Heart right ventricle (tissue), 16 donors: Measurements from ENCODE around the gene DSP. TPM values are rescaled to one million over a fixed set of nuclear protein-coding genes. Genes with fewer than 3 reads are reported as not detected.

Experiments used
- ATAC-seq, 8 donors: fragments of 200-7000 bp; cut with Tn5 transposase; one replicate each; pipeline ENCODE4 v1.9.1; 2020; ENCODE audit warnings: mild to moderate bottlenecking in 8 of 8, moderate library complexity in 8 of 8, moderate number of reproducible peaks in 1 of 8
- DNase-seq, 2 donors: peaks; one replicate each; pipeline ENCODE4 v3.0.0-alpha.2; 2020
- H3K27ac ChIP-seq, 10 donors: fragments of 200-600 bp; sonication (generic) in 2 of 10; one replicate each; pipeline versions ENCODE4 v1.5.0 to v1.8.0; 2020 to 2022; ENCODE audit warnings: mild to moderate bottlenecking in 3 of 10
- H3K27me3 ChIP-seq, 7 donors: fragments of 200-600 bp; one replicate each; pipeline ENCODE4 v1.8.0; 2021 to 2022; ENCODE audit warnings: mild to moderate bottlenecking in 2 of 7
- H3K36me3 ChIP-seq, 9 donors: fragments of 200-600 bp; sonication (generic) in 1 of 9; one replicate each; pipeline versions ENCODE4 v1.5.0 to v1.8.0; 2020 to 2022; ENCODE audit warnings: mild to moderate bottlenecking in 2 of 9
- H3K4me1 ChIP-seq, 9 donors: fragments of 200-600 bp; sonication (generic) in 1 of 9; one replicate each; pipeline versions ENCODE4 v1.5.0 to v1.8.0; 2020 to 2022; ENCODE audit warnings: mild to moderate bottlenecking in 4 of 9
- H3K4me3 ChIP-seq, 10 donors: fragments of 200-600 bp; sonication (generic) in 2 of 10; one replicate each; pipeline versions ENCODE4 v1.5.0 to v1.8.0; 2020 to 2022; ENCODE audit warnings: mild to moderate bottlenecking in 7 of 10, moderate library complexity in 2 of 10
- H3K9me3 ChIP-seq, 11 donors: fragments of 200-600 bp in 10 of 11; sonication (generic) in 2 of 11; one replicate each; pipeline versions ENCODE4 v1.5.0 to v1.8.0; 2013 to 2022; ENCODE audit warnings: mild to moderate bottlenecking in 2 of 11, control low read depth in 1 of 11, moderate library complexity in 1 of 11
- CTCF ChIP-seq, 9 donors: fragments of 200-600 bp; sonication (generic) in 2 of 9; IDR thresholded peaks; one replicate each; pipeline versions ENCODE4 v1.5.0 to v1.8.0; 2021 to 2022; ENCODE audit warnings: antibody characterized with exemption in 9 of 9, mild to moderate bottlenecking in 5 of 9, moderate library complexity in 1 of 9
- WGBS, 2 donors: extraction: QIAGEN DNeasy Blood & Tissue Kit; methylation state at CpG; one replicate each; pipeline ENCODE4 v1.1.7; 2013; ENCODE audit warnings: inconsistent platforms in 1 of 2; 5-methylcytosine and 5-hydroxymethylcytosine counted together
- intact Hi-C, 10 donors: fragments of 100-400 bp; cut with DNase I; formaldehyde crosslinking; loops; one replicate each; pipeline versions ENCODE4 v1.11.1 to v1.14.2; 2022
- polyA plus RNA-seq, 2 donors: library from polyadenylated mRNA; stranded (reverse); fragments of 200-250 nt; gene quantifications; one replicate each; pipeline ENCODE4 v1.2.3, GENCODE V29; 2013
- total RNA-seq, 10 donors: library from RNA; stranded (reverse); fragmentation: NEBNext Ultra II Directional in 3 of 10; extraction: Animal tissue kit (Norgen Biotek cat#: 25700) in 3 of 10; gene quantifications; one replicate each; pipeline versions ENCODE4 v1.2.1 to v1.2.4, GENCODE V29; 2021 to 2023
- donor health status: Arrhythmogenic right ventricular cardiomyopathy.
- donor health status: ischemic (EF 13 %, LVEDD 7.1; RV severe dilation, severe dysfunction).
- donor health status: healthy with polysubstance abuse.
- donor health status: DM: no; HTN: yes; CAD: no.
- donor health status: DM: no; HTN: no; CAD: no.
- donor health status: ischemic (EF 25% LVEDD 6.9; RV normal size, moderate dysfunction).
- donor health status: ischemic (EF 25% LVEDD 5.7; RV mildly dilated, moderate dysfunction).
- donor health status: healthy.
- donor health status: DM: yes; HTN: yes; CAD: no.
- donor health status: Ischemic cardiomyopathy.
- donor health status: ischemic (EF 35%, LVEDD 5.7; RV mildly dilated, moderate dysfunction).
- donor health status: nonischemic (EF 11% LVEDD 7.7; RV severe dilation, severe dysfunction).
- donor health status: DM: yes; HTN: yes; CAD: no.
- donor health status: PGD.
- donor health status: ischemic (EF 29% LVEDD 5.4; RV normal size, mild dysfunction).
- donor health status: nonischemic (EF 23%, LVEDD 6.1; RV moderate dilation, normal function).

Gene DSP
- total and polyA plus RNA-seq, 12 donors: 56.5 to 471 (median 355) TPM

GRCh38 chr6:7532821-7533220, 8.7 kb upstream of the DSP start:
- no peak for TF ChIP-seq CTCF (IDR thresholded peaks at IDR 0.05)
- H3K27me3 ChIP-seq: peaks cover 0 to 50% (median 11%) of the 10 kb centered on the region in 7 donors
- no peak overlapping the region for H3K4me3 ChIP-seq
- 64 to 66% methylated on average over 8 of the region's 8 CpGs for WGBS, 2 donors
- peaks cover 0 to 16% (median 0%) of the 10 kb centered on the region in 9 donors for H3K4me1 ChIP-seq
- H3K36me3 ChIP-seq: no peaks in the 10 kb centered on the region
- no peak overlapping the region for H3K27ac ChIP-seq
- ATAC-seq (no peak), DNase-seq (no peak)
- intact Hi-C loops: loop anchor here in 2 of 10 donors (5.0 to 10.0 kb wide), 2 partner anchors 58 to 61 kb away; no protein-coding TSS in a partner anchor
- no peaks in the 10 kb centered on the region for H3K9me3 ChIP-seq

- Histone ChIP-seq H3K4me1 (peaks cover 0 to 9% (median 0%) of the 10 kb centered on the region in 9 donors), H3K27me3 (peaks cover 0 to 51% (median 9%) of the 10 kb centered on the region in 7 donors), H3K9me3 (no peaks in the 10 kb centered on the region), H3K4me3 (no peak overlapping the region), H3K27ac (no peak overlapping the region), H3K36me3 (no peaks in the 10 kb centered on the region)
- DNase-seq: no peak
- no peak for ATAC-seq
- intact Hi-C loops: loop anchor here in 2 of 10 donors (5.0 to 10.0 kb wide), 2 partner anchors 59 to 62 kb away; no protein-coding TSS in a partner anchor
- TF ChIP-seq CTCF (IDR thresholded peaks at IDR 0.05): no peak
- 92 to 99% methylated on average over 5 of the region's 5 CpGs for WGBS, 2 donors
These were observed 7.3 kb upstream of the DSP start for GRCh38 chr6:7534192-7534591.

GRCh38 chr6:7535498-7535897, 6.0 kb upstream of the DSP start:
- no peaks in the 10 kb centered on the region for H3K36me3 ChIP-seq
- DNase-seq (no peak), ATAC-seq (no peak)
- no peak overlapping the region for H3K27ac ChIP-seq
- H3K27me3 ChIP-seq: peaks cover 0 to 57% (median 22%) of the 10 kb centered on the region in 7 donors
- H3K4me3 ChIP-seq: no peak overlapping the region
- intact Hi-C loops: loop anchor here in 1 of 10 donors (10.0 kb wide), 1 partner anchor 61 kb away; no protein-coding TSS in a partner anchor
- 81 to 83% methylated on average over 5 of the region's 5 CpGs for WGBS, 2 donors
- no peak for TF ChIP-seq CTCF (IDR thresholded peaks at IDR 0.05)
- peaks cover 0 to 9% (median under 1%) of the 10 kb centered on the region in 9 donors for H3K4me1 ChIP-seq
- H3K9me3 ChIP-seq: no peaks in the 10 kb centered on the region

- no peaks in the 10 kb centered on the region for H3K36me3 ChIP-seq
- no peak overlapping the region for H3K4me3 ChIP-seq
- H3K27me3 ChIP-seq: peaks cover 0 to 78% (median 44%) of the 10 kb centered on the region in 7 donors
- intact Hi-C loops: loop anchor here in 1 of 10 donors (10.0 kb wide), 1 partner anchor 63 kb away; no protein-coding TSS in a partner anchor
- DNase-seq: no peak
- 19 to 34% methylated on average over 4 of the region's 4 CpGs for WGBS, 2 donors
- ATAC-seq: peak in 2 of 8 donors; percentile 41 to 42
- no peak for TF ChIP-seq CTCF (IDR thresholded peaks at IDR 0.05)
- H3K9me3 ChIP-seq: no peaks in the 10 kb centered on the region
- H3K27ac ChIP-seq: peak overlapping the region; percentile 12 to 89 (median 72)
- peaks cover 0 to 22% (median 11%) of the 10 kb centered on the region in 9 donors for H3K4me1 ChIP-seq
These were observed 3.8 kb upstream of the DSP start for GRCh38 chr6:7537565-7538174.
